Testis (tissue), 2 donors: ENCODE results near the gene CDON.

Experiments
- CTCF ChIP-seq, 3 experiments: fragments of 450-650 bp in 2 of 3; fragments of 200-600 bp in 1 of 3; sonication (generic) in 1 of 3; IDR thresholded peaks; one replicate each; pipeline ENCODE4 v1.5.1; 2016 to 2019; ENCODE audit warnings: antibody characterized with exemption in 3 of 3, mild to moderate bottlenecking in 2 of 3, moderate library complexity in 1 of 3
- POLR2A ChIP-seq: fragments of 450-650 bp; IDR thresholded peaks from one replicate; pipeline ENCODE4 v1.6.1; 2017; ENCODE audit warnings: antibody characterized with exemption, mild to moderate bottlenecking, moderate library complexity

GRCh38 chr11:126002181-126002580, 60.5 kb downstream of the CDON start:
- no peak for TF ChIP-seq POLR2A
- TF ChIP-seq CTCF (IDR thresholded peaks at IDR 0.05) = no peak
